C4-2B (cell line): ENCODE measurements around the gene KRTAP26-1.

Experiments used
- ZFX ChIP-seq: fragments of 450-650 bp; IDR thresholded peaks from 2 replicates; pipeline ENCODE4 v1.6.1; 2017
- TF ChIP-seq, protein P1 (sequence below): fragments of 450-650 bp; conservative IDR thresholded peaks from 2 replicates; pipeline ENCODE4 v1.5.1; 2017; ENCODE audit warnings: mild to moderate bottlenecking

DNA sequence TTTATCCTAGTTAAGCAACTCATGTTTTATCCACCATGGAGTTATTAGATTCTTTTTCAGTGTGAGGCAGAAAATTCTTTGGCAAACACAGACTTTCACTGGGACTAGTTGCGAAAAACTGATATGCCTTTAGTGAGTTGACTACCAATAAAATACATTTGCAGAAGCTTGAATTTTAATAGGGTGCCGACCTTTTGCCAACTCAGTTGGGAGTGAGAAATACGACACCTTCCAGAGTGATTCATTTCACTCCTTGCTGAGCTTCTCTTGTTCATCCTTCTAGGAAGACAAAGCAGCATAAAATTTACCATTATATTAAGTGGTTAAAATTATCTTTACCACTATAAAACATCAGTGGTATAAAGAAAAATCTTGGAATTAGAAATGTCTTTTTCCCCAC lies 29.5 kb upstream of the KRTAP26-1 start:
- TF ChIP-seq, protein P1, sequence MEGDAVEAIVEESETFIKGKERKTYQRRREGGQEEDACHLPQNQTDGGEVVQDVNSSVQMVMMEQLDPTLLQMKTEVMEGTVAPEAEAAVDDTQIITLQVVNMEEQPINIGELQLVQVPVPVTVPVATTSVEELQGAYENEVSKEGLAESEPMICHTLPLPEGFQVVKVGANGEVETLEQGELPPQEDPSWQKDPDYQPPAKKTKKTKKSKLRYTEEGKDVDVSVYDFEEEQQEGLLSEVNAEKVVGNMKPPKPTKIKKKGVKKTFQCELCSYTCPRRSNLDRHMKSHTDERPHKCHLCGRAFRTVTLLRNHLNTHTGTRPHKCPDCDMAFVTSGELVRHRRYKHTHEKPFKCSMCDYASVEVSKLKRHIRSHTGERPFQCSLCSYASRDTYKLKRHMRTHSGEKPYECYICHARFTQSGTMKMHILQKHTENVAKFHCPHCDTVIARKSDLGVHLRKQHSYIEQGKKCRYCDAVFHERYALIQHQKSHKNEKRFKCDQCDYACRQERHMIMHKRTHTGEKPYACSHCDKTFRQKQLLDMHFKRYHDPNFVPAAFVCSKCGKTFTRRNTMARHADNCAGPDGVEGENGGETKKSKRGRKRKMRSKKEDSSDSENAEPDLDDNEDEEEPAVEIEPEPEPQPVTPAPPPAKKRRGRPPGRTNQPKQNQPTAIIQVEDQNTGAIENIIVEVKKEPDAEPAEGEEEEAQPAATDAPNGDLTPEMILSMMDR, result no peak
- TF ChIP-seq ZFX, result no peak
